Vagina (tissue), 2 donors: ENCODE results near the gene PRRT3.

Experiments used
- CTCF ChIP-seq, 3 experiments: fragments of 450-650 bp in 2 of 3; fragments of 200-600 bp in 1 of 3; sonication (generic) in 1 of 3; IDR thresholded peaks; one replicate each; pipeline ENCODE4 v1.5.1; 2017 to 2019; ENCODE audit warnings: antibody characterized with exemption in 3 of 3, mild to moderate bottlenecking in 2 of 3, moderate library complexity in 2 of 3
- POLR2A ChIP-seq, 2 donors: fragments of 450-650 bp; IDR thresholded peaks; one replicate each; pipeline ENCODE4 v1.6.1; 2017; ENCODE audit warnings: antibody characterized with exemption in 2 of 2, mild to moderate bottlenecking in 2 of 2, moderate library complexity in 2 of 2
- POLR2AphosphoS5 ChIP-seq, 2 donors: sonication (generic); formaldehyde crosslinking; IDR thresholded peaks; one replicate each; pipeline ENCODE4 v1.9.0; 2017; ENCODE audit warnings: antibody characterized with exemption in 2 of 2, mild to moderate bottlenecking in 2 of 2, low read depth in 1 of 2; ENCODE audit not compliant: insufficient read depth in 1 of 2

- TF ChIP-seq CTCF (IDR thresholded peaks at IDR 0.05) (no peak), POLR2AphosphoS5 (IDR thresholded peaks at IDR 0.05; ENCODE audit: insufficient read depth in 1 of 2, low read depth in 1 of 2) (no peak), POLR2A (IDR thresholded peaks at IDR 0.05) (no peak)
These were observed 34.1 kb upstream of the PRRT3 start for GRCh38 chr3:9986230-9986725.
